IPS-NIHi7 (cell line): ENCODE data around the gene EFHD2.
"Not testable (repeated sequence)": the region's sequence is repeated elsewhere in the genome, so short reads cannot be mapped to it uniquely, and the experiment has no call there.

Source experiments
- DNase-seq: peaks from one replicate; pipeline ENCODE4 v3.0.0; 2012; ENCODE audit warnings: mixed read lengths; ENCODE audit errors: extremely low spot score

EFHD2 gene

GRCh38 chr1:15388201-15388880, 21.3 kb upstream of the EFHD2 start:
- DNase-seq = no peak

GRCh38 chr1:15389828-15390227, 19.9 kb upstream of the EFHD2 start:
- not testable (repeated sequence) for DNase-seq

GRCh38 chr1:15390667-15391066, 19.0 kb upstream of the EFHD2 start:
- DNase-seq = no peak

- DNase-seq = no peak
Observed at GRCh38 chr1:15391366-15391765, 18.3 kb upstream of the EFHD2 start.

GRCh38 chr1:15393475-15394257, 16.0 kb upstream of the EFHD2 start:
- no peak for DNase-seq

GRCh38 chr1:15394258-15394690, 15.4 kb upstream of the EFHD2 start:
- no peak for DNase-seq

- no peak for DNase-seq
Observed at GRCh38 chr1:15397236-15397635, 12.5 kb upstream of the EFHD2 start.

GRCh38 chr1:15399710-15400109, 10.0 kb upstream of the EFHD2 start:
- DNase-seq = no peak

GRCh38 chr1:15400627-15401026, 9.1 kb upstream of the EFHD2 start:
- no peak for DNase-seq

GRCh38 chr1:15401391-15402055, 8.2 kb upstream of the EFHD2 start:
- no peak for DNase-seq

GRCh38 chr1:15402809-15403450, 6.8 kb upstream of the EFHD2 start:
- DNase-seq = no peak

GRCh38 chr1:15403962-15404580, 5.6 kb upstream of the EFHD2 start:
- no peak for DNase-seq

GRCh38 chr1:15405106-15405850, 4.4 kb upstream of the EFHD2 start:
- DNase-seq = no peak

- no peak for DNase-seq
Observed at GRCh38 chr1:15406614-15407559, 2.8 kb upstream of the EFHD2 start.

- DNase-seq = no peak
Observed at GRCh38 chr1:15407580-15407979, 2.1 kb upstream of the EFHD2 start.

GRCh38 chr1:15408890-15409387, 749 bp upstream of the EFHD2 start:
- DNase-seq = no peak

GRCh38 chr1:15410223-15410883, 665 bp downstream of the EFHD2 start:
- DNase-seq = no peak

- DNase-seq = no peak
Observed at GRCh38 chr1:15410884-15411245, 1.2 kb downstream of the EFHD2 start.

- DNase-seq = no peak
Observed at GRCh38 chr1:15411593-15412137, 2.0 kb downstream of the EFHD2 start.
